HG03439 (cell line): ENCODE measurements around the gene MCM10.
"Not testable (repeated sequence)": the region's sequence is repeated elsewhere in the genome, so short reads cannot be mapped to it uniquely, and the experiment has no call there.

Source experiments
- ATAC-seq: cut with Tn5 transposase; IDR thresholded peaks from one replicate; pipeline ENCODE4 v1.9.1; 2021; ENCODE audit warnings: mild to moderate bottlenecking, moderate library complexity; ENCODE audit not compliant: unreplicated experiment

MCM10 gene

GRCh38 chr10:13219685-13220670, 58.6 kb downstream of the MCM10 start:
- ATAC-seq = no peak

- ATAC-seq = no peak
These were observed 60.2 kb downstream of the MCM10 start for GRCh38 chr10:13221572-13221971.

- no peak for ATAC-seq
These were observed 60.8 kb downstream of the MCM10 start for GRCh38 chr10:13222151-13222550.

- no peak for ATAC-seq
These were observed 61.2 kb downstream of the MCM10 start for GRCh38 chr10:13222566-13222965.

- no peak for ATAC-seq
These were observed 61.9 kb downstream of the MCM10 start for GRCh38 chr10:13223241-13223640.

GRCh38 chr10:13224210-13224995, 63.0 kb downstream of the MCM10 start:
- ATAC-seq = no peak

- ATAC-seq = no peak
These were observed 64.2 kb downstream of the MCM10 start for GRCh38 chr10:13225601-13226000.

GRCh38 chr10:13227031-13227430, 65.7 kb downstream of the MCM10 start:
- no peak for ATAC-seq

GRCh38 chr10:13231190-13231589, 69.8 kb downstream of the MCM10 start:
- no peak for ATAC-seq

- ATAC-seq = no peak
These were observed 70.5 kb downstream of the MCM10 start for GRCh38 chr10:13231808-13232207.

GRCh38 chr10:13233358-13233757, 72.0 kb downstream of the MCM10 start:
- ATAC-seq = no peak

GRCh38 chr10:13234172-13234571, 72.8 kb downstream of the MCM10 start, which contains the start of gene UCMA:
UCMA (minus strand) TSS chr10:13234374; CDS start chr10:13234258, 116 bp downstream.
- ATAC-seq = no peak

- ATAC-seq = not testable (repeated sequence)
These were observed 73.4 kb downstream of the MCM10 start for GRCh38 chr10:13234736-13235135.

GRCh38 chr10:13236638-13237037, 75.3 kb downstream of the MCM10 start:
- ATAC-seq = no peak

- no peak for ATAC-seq
These were observed 77.1 kb downstream of the MCM10 start for GRCh38 chr10:13238271-13239077.

GRCh38 chr10:13239923-13240322, 78.6 kb downstream of the MCM10 start:
- ATAC-seq = no peak

GRCh38 chr10:13241613-13242012, 80.3 kb downstream of the MCM10 start:
- ATAC-seq = no peak

GRCh38 chr10:13242260-13242659, 80.9 kb downstream of the MCM10 start:
- not testable (repeated sequence) for ATAC-seq

GRCh38 chr10:13247246-13247645, 85.9 kb downstream of the MCM10 start:
- no peak for ATAC-seq

- no peak for ATAC-seq
These were observed 86.4 kb downstream of the MCM10 start for GRCh38 chr10:13247784-13248183.

- no peak for ATAC-seq
These were observed 92.4 kb downstream of the MCM10 start for GRCh38 chr10:13253726-13254125.
